GM19324 (cell line): Measurements from ENCODE around the gene KIF16B.

ENCODE experiments used
- ATAC-seq: cut with Tn5 transposase; IDR thresholded peaks from one replicate; pipeline ENCODE4 v1.9.1; 2021; ENCODE audit warnings: mild to moderate bottlenecking, moderate library complexity; ENCODE audit not compliant: unreplicated experiment, low FRiP score

Gene KIF16B

GRCh38 chr20:16313917-16314316 is 259.3 kb downstream of the KIF16B start:
- ATAC-seq, result no peak

- ATAC-seq, result no peak
Measured at GRCh38 chr20:16312998-16313397, 260.2 kb downstream of the KIF16B start.

GRCh38 chr20:16311756-16312155 is 261.5 kb downstream of the KIF16B start:
- ATAC-seq, result no peak

DNA sequence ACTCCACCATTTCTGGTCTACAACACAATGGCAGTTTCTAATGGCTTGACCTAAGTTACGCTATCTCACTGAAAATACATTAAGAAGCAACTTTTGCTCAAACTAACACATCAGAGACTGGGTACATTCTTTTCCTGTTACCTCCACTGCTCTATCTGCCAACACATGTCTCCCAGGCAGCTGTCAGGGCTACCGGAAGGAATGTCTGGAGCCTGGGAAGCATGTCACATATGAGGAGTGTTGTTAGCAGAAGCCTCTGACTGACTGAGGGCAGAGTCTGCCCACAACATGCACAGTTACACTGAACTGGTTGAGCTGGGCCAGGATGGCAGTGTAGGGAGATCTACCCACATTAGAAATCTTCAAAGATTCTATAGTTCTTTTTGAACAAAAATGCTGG is 264.5 kb downstream of the KIF16B start:
- ATAC-seq, result no peak

DNA sequence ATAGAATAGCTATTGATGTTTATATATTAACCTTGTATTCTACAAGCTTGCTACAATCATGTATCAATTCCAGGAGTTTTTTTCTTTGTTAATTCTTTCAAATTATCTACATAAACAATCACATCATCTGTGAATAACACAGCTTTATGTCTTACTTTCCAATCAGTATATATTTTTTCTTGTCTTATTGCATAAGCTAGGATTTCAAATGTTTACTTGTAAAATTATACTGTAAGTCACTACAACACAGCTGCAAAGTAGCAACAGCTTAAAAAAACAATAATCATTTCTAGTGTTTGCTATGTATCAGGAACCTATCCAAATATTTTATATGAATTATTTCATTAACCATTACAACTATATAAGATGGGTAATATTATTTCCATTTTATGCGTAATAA is 270.4 kb downstream of the KIF16B start:
- ATAC-seq, result no peak

DNA sequence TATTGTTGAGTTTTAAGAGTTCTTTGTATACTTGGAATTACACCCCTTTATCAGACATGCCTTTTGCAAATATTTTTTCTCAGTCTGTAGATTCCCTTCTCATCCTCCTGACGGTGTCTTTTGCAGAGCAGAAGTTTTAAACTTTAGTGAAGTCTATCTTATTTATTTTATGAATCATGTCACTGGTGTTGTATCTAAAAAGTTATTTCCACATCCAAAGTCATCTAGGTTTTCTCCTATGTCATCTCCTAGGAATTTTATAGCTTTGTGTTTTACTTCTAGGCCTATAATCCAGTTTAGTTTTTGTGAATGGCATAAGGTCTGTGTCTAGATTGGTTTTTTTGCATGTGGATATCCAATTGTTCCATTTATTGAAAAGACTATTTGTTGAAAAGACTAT is 271.3 kb downstream of the KIF16B start:
- no peak for ATAC-seq

- no peak for ATAC-seq
Measured at GRCh38 chr20:16299897-16300296, 273.4 kb downstream of the KIF16B start.

GRCh38 chr20:16296931-16297330 is 276.3 kb downstream of the KIF16B start:
- ATAC-seq, result no peak

DNA sequence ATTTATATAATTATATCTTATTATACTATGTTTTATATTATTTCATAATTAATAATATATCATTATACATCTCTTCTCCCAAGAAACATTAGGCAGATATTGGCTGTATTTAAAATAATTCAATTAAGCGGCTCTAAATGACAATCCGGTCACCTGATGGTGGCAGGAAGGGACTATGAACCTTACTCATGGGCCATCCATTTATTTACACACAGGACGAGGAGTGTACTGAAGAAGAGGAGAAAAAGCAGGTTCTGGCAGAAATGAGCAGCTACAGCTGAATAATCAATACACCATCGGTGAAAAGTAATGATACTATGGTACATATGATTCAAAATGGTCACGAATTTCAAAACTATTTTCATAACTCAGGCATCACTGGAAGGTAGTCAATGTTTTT is 277.7 kb downstream of the KIF16B start:
- ATAC-seq, result no peak

GRCh38 chr20:16293590-16293989 is 279.7 kb downstream of the KIF16B start:
- no peak for ATAC-seq

DNA sequence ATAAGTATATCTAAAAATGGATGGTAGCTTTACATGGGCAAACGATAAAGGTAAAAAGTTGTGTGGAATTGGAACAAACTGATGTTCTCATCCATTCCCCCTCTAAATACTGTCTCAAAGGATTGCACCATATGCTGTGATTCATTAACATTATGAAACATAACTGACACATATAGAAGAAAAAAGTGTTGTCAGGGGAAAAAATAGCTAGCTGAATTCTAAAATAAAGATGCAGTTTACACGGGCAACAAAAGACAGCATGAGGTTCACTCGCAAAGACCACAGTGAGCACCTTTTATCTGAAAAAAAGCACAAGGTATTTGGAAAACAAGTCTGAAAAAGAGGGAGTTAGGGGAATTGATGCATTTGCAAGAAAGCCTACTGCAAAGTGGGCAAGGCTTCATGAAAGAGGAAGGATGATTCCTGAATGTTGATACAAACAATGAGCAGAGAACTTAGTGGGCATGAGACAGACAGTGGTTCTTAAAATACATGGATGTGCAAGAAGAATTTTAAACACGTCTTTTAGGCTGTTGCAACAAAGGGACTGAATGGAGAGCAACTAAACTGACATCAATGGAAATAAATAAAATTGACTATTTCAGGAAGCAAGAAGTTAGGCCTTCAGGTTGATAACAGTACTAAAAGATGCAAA is 280.9 kb downstream of the KIF16B start:
- ATAC-seq, result no peak

- ATAC-seq, result no peak
Measured at GRCh38 chr20:16290358-16290757, 282.9 kb downstream of the KIF16B start.

- ATAC-seq, result no peak
Measured at GRCh38 chr20:16287776-16288175, 285.5 kb downstream of the KIF16B start.

DNA sequence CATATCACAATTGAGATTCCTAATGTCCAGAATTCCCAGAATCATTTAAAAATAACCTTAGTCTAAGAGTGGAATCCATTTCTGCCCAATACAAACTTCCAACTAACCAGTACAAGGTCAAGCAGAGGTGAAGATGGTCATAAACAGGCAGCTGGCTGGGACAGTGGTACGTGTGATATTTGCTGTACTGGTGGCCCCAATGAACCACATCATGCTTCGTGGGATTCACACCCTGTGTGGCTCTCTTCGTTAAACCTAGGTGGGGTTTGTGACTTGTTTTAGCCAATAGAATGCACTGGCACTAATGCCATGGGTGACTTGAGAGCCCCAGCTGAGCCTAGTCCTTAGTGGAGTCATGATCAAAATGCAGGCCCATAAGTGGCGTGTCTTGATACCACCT is 286.6 kb downstream of the KIF16B start:
- no peak for ATAC-seq

DNA sequence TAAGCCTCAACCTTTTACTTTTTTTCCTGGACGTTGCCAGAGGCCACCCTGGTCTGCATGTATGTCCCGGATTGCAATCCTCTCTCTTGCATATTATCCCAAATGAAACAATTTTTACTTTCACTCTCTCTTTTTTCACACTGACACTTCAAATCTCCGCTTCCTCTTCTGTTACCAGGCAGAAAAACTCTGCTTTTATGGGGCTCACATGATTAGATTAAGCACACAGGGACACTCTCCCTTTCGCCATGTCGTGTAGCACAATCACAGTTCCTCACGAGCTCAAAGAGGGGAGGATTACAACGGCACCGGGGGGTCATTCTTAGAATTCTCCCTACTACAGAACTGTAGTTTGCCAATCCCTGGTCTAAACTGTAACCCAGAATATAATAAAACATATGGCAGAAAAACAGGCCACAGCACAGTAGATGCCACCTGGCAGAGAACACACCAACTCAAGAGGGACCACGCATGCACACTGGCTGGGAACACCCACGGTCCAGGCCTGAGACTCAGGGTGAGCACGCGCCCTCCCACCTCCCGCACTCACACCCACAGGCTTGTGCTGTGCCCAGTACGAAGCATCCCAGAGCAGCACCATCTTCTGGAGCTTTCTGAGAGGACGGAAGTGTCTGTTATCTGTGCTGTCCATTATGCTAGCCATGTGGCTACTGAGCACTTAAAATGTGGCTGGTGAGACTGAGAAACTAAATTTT is 288.7 kb downstream of the KIF16B start:
- no peak for ATAC-seq

DNA sequence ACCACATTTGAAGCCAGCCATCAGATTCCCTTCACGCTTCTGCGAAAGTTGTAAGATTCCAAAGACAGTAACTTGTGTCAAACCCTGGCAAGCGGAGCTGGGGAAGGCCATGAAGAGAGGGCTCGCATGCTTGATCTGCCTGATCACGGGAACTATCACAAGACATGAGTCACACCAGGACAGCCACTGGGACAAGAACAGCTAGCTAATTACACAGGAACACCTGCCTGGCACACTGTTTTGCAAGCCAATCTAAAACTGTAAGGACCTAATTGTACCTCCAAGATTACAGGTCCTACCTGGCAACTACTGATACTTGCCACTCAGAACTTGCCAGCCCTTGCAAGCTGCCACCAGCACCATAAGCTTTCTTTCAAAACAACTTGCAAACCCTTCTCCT is 289.3 kb downstream of the KIF16B start:
- ATAC-seq, result no peak

- ATAC-seq, result no peak
Measured at GRCh38 chr20:16283307-16283706, 289.9 kb downstream of the KIF16B start.

DNA sequence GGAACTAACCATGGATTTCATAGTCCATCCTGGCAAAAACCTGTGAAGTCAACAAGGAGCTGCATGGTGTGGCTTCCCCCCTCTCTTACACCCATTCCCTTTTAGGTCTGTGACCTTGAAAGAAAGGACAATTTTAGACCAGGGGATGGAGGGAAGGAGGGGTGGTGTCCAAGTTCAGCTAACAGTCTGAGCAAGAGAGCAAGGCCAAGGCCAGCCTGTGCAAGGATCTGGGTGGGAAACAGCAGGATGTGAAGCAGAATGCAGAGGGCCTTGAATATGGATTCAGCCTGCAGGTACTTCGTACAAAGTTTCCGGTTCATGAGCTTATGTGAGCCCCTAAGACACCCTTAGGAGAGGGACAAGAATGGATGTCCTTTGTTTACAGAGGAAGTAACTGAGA is 293.0 kb downstream of the KIF16B start:
- ATAC-seq, result no peak

DNA sequence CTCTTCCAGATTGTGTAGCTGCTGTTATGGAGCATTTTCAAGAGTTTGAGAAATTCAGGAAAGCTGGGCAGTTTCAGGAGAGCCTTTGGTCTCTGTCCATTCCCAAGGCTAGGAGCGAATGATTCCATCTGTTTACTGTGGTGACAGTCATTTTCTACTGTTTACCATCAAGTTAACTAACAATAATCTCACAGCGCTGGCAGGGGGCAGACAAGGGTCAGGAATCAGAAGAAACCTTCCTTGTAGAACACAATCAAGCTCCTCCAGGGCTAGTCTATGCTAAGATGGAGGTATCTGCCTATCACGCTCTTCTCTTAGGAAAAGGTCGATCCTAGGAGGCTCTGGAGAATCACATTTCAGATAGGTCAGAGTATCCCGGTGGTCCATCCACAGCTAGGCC is 293.9 kb downstream of the KIF16B start:
- ATAC-seq, result no peak

GRCh38 chr20:16273812-16274555 is 299.3 kb downstream of the KIF16B start:
- ATAC-seq, result no peak

DNA sequence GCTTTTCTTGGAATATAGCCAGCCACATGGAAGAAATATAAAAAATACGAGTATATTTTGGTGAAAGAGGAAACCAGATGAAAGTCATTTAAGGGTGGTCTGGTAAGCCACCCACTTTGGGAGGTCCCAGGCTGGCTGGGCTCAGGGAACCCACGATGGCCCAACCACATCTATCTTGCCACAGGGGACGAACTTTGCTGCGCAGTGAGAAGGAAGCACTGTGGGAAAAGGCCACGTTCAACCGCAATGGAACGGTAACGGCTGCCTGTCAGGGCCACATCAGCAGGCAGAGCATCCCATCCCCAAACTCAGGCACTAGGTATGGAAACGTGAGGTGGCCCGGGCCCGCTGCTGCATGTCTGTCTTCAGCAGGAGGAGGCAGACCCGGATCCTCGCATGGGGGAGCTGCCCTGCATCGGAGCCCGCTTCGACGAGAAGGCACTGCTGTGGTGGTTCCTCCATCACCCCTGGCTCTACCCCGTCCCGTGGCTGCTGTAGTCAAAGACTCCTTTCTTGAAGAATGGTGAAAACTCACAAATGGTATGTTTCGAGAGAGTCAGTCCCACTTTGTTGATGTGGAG is 300.4 kb downstream of the KIF16B start:
- ATAC-seq, result no peak
